ENCODE data around the gene DYSF.

DNA sequence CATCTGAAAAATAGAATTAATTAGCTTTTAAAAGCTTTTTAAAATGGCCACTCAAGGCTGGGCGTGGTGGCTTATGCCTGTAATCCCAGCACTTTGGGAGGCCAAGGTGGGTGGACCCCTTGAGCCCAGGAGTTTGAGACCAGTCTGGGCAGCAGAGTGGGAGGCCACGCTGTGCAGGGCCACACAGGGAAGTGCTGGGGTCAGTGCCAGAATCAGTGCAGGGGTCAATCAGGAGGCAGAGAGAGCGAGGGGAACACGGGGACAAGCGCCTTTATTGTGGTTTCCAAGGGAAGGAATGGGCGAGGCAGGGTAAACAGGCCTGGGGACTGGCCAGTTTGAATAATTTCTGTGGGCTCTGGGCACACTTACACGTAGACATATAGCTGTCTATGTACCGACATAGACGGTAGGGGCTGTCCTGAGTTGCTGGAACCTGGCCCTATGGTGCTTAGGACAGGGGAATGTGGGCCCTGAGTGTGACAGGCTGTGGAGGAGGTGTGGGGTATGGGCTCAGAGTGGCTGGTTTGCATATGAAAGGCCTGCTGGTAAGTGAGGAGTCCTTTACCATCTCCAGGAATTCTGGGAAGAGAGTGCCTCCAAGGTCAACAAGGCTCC is 42.9 kb downstream of the DYSF start:
- TF ChIP-seq, protein P1, sequence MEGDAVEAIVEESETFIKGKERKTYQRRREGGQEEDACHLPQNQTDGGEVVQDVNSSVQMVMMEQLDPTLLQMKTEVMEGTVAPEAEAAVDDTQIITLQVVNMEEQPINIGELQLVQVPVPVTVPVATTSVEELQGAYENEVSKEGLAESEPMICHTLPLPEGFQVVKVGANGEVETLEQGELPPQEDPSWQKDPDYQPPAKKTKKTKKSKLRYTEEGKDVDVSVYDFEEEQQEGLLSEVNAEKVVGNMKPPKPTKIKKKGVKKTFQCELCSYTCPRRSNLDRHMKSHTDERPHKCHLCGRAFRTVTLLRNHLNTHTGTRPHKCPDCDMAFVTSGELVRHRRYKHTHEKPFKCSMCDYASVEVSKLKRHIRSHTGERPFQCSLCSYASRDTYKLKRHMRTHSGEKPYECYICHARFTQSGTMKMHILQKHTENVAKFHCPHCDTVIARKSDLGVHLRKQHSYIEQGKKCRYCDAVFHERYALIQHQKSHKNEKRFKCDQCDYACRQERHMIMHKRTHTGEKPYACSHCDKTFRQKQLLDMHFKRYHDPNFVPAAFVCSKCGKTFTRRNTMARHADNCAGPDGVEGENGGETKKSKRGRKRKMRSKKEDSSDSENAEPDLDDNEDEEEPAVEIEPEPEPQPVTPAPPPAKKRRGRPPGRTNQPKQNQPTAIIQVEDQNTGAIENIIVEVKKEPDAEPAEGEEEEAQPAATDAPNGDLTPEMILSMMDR (IDR thresholded peaks at IDR 0.05), result no peak
- TF ChIP-seq POLR2A (IDR thresholded peaks at IDR 0.05), result no peak
